Ascending aorta (tissue), 2 donors: ENCODE data around the gene CARD18. TPM values are rescaled to one million over a fixed set of nuclear protein-coding genes. Genes with fewer than 3 reads are reported as not detected.

Experiments
- DNase-seq, 2 donors: peaks; one replicate each; pipeline ENCODE4 v3.0.0-alpha.2; 2019; ENCODE audit warnings: low spot score in 2 of 2
- H3K27ac ChIP-seq, 2 donors: fragments of 200-600 bp; sonication (generic); one replicate each; pipeline ENCODE4 v1.5.1; 2016 to 2017; ENCODE audit warnings: mild to moderate bottlenecking in 1 of 2
- H3K27me3 ChIP-seq: fragments of 200-600 bp; sonication (generic); one replicate; pipeline ENCODE4 v1.5.1; 2017
- H3K36me3 ChIP-seq, 2 donors: fragments of 200-600 bp; sonication (generic); one replicate each; pipeline ENCODE4 v1.5.1; 2016
- H3K4me1 ChIP-seq, 2 donors: fragments of 200-600 bp; sonication (generic); one replicate each; pipeline ENCODE4 v1.5.1; 2016 to 2017; ENCODE audit warnings: mild to moderate bottlenecking in 1 of 2
- H3K4me3 ChIP-seq, 2 donors: fragments of 200-600 bp; sonication (generic); one replicate each; pipeline ENCODE4 v1.5.1; 2016 to 2017; ENCODE audit warnings: mild to moderate bottlenecking in 1 of 2
- H3K9me3 ChIP-seq, 2 donors: fragments of 200-600 bp; sonication (generic); one replicate each; pipeline ENCODE4 v1.5.1; 2016
- CTCF ChIP-seq, 3 experiments: fragments of 200-600 bp in 2 of 3; fragments of 450-650 bp in 1 of 3; sonication (generic) in 2 of 3; IDR thresholded peaks; one replicate each; pipeline ENCODE4 v1.5.1; 2016 to 2019; ENCODE audit warnings: antibody characterized with exemption in 3 of 3, mild to moderate bottlenecking in 1 of 3, moderate library complexity in 1 of 3
- intact Hi-C: fragments of 100-400 bp; cut with DNase I; formaldehyde crosslinking; loops from one replicate; pipeline ENCODE4 v1.15.1; 2023
- total RNA-seq: library from RNA; depleted of rRNA; stranded (reverse); fragments of >200 nt; gene quantifications from one replicate; pipeline ENCODE4 v1.1.0, GENCODE V29; 2016

Gene CARD18
- total RNA-seq, 1 donor from 2014 or later: not detected

DNA sequence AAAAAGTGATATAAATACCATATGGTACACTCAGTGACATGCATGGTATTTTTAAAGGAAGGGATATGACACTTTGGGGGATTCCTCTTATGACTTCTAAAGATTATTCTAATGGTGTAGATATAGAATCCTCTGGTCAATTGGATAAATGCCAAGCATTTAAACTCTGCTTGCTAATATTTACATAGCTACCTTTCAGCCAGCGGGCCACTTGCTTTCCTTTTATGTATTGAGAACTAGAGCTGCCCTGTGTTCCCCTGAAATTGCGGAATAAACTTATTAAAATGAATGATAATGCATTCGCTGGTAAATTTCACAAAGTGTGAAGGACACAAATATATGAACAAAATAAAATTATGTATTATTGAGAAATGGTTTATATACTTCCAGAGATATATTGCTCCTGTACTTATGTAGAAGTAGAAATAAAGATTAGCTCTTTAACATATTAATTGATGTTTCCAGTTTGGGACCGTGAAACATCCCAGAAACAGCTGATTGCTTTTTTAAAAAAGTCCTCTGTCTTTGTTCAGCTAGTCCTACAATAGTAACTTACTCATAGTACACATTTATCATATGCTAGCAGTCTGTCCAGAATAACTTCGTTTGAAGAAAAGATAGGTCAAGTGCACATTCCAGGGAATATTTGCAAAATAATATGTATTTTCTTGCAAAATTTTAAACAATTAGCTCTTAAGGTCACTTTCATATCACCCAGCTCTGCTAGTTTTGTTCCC, 40.1 kb upstream of the CARD18 start:
- Histone ChIP-seq H3K27ac (no peak overlapping the region), H3K27me3 (no peaks in the 10 kb centered on the region), H3K36me3 (no peaks in the 10 kb centered on the region), H3K4me3 (no peak overlapping the region), H3K4me1 (no peaks in the 10 kb centered on the region), H3K9me3 (no peaks in the 10 kb centered on the region)
- intact Hi-C loops: no loop called here
- no peak for TF ChIP-seq CTCF (IDR thresholded peaks at IDR 0.05)
- no peak for DNase-seq

DNA sequence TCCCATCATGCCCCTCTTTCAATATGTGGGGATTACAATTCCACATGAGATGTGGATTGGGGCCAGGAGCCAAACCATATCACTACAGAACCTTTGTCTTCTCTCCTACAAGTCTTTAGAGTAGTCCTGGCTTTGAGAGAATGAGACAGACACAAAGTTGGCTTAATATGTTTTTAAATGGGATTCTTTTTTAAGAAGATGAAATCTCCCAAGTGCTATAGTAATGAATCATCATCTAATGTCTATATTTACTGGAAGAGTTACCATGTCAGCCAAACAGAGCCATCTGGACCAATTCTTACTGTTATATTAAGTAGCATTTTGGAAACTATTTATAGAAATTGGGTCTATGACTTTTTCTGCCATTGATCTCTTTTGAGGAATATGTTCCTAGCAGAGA, 38.1 kb upstream of the CARD18 start:
- H3K9me3 ChIP-seq: no peaks in the 10 kb centered on the region
- no peak for DNase-seq
- TF ChIP-seq CTCF (IDR thresholded peaks at IDR 0.05): no peak
- H3K36me3 ChIP-seq: no peaks in the 10 kb centered on the region
- no peaks in the 10 kb centered on the region for H3K27me3 ChIP-seq
- no peaks in the 10 kb centered on the region for H3K4me1 ChIP-seq
- H3K4me3 ChIP-seq: no peak overlapping the region
- intact Hi-C loops: no loop called here
- no peak overlapping the region for H3K27ac ChIP-seq

GRCh38 chr11:105168457-105168856, 28.9 kb upstream of the CARD18 start:
- Histone ChIP-seq H3K27me3 (no peaks in the 10 kb centered on the region), H3K9me3 (no peaks in the 10 kb centered on the region), H3K27ac (no peak overlapping the region), H3K36me3 (no peaks in the 10 kb centered on the region), H3K4me1 (no peaks in the 10 kb centered on the region), H3K4me3 (no peak overlapping the region)
- intact Hi-C loops: no loop called here
- no peak for TF ChIP-seq CTCF (IDR thresholded peaks at IDR 0.05)
- DNase-seq: no peak

- no peak for DNase-seq
- no peak overlapping the region for H3K27ac ChIP-seq
- no peaks in the 10 kb centered on the region for H3K4me1 ChIP-seq
- no peaks in the 10 kb centered on the region for H3K9me3 ChIP-seq
- intact Hi-C loops: no loop called here
- no peak overlapping the region for H3K4me3 ChIP-seq
- no peaks in the 10 kb centered on the region for H3K36me3 ChIP-seq
- H3K27me3 ChIP-seq: no peaks in the 10 kb centered on the region
- no peak for TF ChIP-seq CTCF (IDR thresholded peaks at IDR 0.05)
Measured at GRCh38 chr11:105167244-105167643, 27.7 kb upstream of the CARD18 start.

- Histone ChIP-seq H3K9me3 (no peaks in the 10 kb centered on the region), H3K36me3 (no peaks in the 10 kb centered on the region), H3K4me3 (no peak overlapping the region), H3K27me3 (no peaks in the 10 kb centered on the region), H3K4me1 (no peaks in the 10 kb centered on the region), H3K27ac (no peak overlapping the region)
- no peak for TF ChIP-seq CTCF (IDR thresholded peaks at IDR 0.05)
- intact Hi-C loops: no loop called here
- DNase-seq: no peak
Measured at GRCh38 chr11:105164208-105164607, 24.6 kb upstream of the CARD18 start.

GRCh38 chr11:105162506-105162905, 22.9 kb upstream of the CARD18 start:
- intact Hi-C loops: no loop called here

More at GRCh38 chr11:105162506-105162905, 22.9 kb upstream of the CARD18 start:
- Histone ChIP-seq H3K4me3 (no peak overlapping the region), H3K27me3 (no peaks in the 10 kb centered on the region), H3K36me3 (no peaks in the 10 kb centered on the region), H3K9me3 (no peaks in the 10 kb centered on the region), H3K4me1 (no peaks in the 10 kb centered on the region), H3K27ac (no peak overlapping the region)
- no peak for TF ChIP-seq CTCF (IDR thresholded peaks at IDR 0.05)
- no peak for DNase-seq
